NCI-H1417 (cell line): ENCODE results near the gene CAPRIN1.
A peak's percentile ranks its signal among the peaks of the same experiment; 100 is the strongest.

ENCODE experiments used
- DNase-seq, 3 experiments: peaks; one replicate each; lab custom pipeline; 2025; lab: John Stamatoyannopoulos, UW

Gene CAPRIN1

DNA sequence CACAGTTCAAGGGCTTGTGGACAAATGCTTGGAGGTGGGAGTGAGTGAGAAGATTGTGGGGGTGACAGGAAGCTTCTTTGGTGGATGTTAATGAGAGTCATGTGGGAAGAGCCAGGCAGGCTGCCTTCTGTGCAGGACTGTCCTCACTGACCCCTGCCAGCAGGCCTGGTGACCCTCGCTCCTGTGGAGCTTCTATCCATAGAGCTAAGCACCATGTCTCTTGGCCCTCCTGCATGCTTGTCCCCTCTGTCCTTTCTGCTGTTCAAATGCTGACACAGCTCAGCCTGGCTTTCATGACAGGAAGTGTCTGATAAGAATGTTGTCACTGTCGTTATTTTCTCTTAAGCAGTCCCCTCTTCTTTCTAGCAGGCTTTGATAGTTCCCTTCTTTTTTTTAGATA is 91.5 kb downstream of the CAPRIN1 start:
- no peak for DNase-seq

- no peak for DNase-seq
Measured at GRCh38 chr11:34145073-34145472, 93.5 kb downstream of the CAPRIN1 start.

DNA sequence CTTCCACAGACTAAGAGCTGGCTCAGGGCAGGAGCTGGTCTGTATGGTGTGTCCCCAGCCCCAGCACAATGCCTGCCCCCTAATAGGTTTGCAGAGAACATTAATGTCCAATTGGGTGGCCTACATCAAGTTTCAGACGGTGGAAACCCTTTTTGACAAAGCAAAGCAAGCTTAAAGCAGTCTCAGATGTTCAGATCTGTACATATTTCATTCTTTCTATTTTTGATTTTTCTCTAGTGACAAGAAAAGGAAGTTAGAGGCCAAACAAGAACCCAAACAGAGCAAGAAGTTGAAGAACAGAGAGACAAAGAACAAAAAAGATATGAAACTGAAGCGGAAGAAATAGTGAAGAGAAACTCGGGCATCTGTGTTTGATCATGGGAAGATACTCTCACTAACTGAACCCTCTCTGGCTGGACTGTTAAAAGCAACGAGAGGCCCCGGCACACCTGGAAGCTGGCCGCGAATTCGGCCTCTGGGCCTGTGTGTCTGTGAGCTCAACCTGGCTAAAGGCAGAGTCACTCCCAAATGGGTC is 94.4 kb downstream of the CAPRIN1 start:
- no peak for DNase-seq

GRCh38 chr11:34146411-34146810 is 94.9 kb downstream of the CAPRIN1 start:
- no peak for DNase-seq

GRCh38 chr11:34146866-34147265 is 95.3 kb downstream of the CAPRIN1 start:
- no peak for DNase-seq

- DNase-seq, result no peak
Measured at GRCh38 chr11:34147581-34147980, 96.0 kb downstream of the CAPRIN1 start.

GRCh38 chr11:34148504-34149165 is 97.1 kb downstream of the CAPRIN1 start:
- DNase-seq, result no peak

DNA sequence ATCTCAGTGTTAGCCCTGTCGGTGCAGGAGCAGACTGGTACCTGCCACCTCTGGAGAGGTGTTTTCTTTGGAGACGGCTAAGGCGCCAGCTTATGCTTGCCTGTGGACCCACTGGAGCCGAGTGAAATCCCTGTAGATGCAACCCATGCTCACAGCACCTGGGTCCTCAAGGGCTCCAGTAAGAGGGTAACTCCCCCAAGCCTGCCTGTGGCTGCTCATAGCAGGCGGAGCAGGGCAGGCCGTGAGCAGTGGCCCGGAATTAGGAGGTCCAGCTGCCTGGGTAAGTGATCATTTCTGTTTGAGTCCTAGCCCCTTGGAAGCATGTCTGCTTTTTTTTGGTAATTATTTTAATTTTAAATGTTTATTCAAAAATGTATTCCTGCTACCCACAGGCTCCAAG is 97.7 kb downstream of the CAPRIN1 start:
- no peak for DNase-seq

GRCh38 chr11:34149786-34150185 is 98.3 kb downstream of the CAPRIN1 start:
- peak in 1 of 3 experiments; percentile 14 for DNase-seq

GRCh38 chr11:34150494-34151151 is 99.1 kb downstream of the CAPRIN1 start:
- no peak for DNase-seq
